Measurements from ENCODE around the gene LZTS2. TPM values are rescaled to one million over a fixed set of nuclear protein-coding genes. Genes with fewer than 3 reads are reported as not detected.

The LZTS2 gene
- total and polyA plus RNA-seq, 2 of the 4 experiments (the other 2 are of a cell fraction) = 19.2 to 101 TPM

DNA sequence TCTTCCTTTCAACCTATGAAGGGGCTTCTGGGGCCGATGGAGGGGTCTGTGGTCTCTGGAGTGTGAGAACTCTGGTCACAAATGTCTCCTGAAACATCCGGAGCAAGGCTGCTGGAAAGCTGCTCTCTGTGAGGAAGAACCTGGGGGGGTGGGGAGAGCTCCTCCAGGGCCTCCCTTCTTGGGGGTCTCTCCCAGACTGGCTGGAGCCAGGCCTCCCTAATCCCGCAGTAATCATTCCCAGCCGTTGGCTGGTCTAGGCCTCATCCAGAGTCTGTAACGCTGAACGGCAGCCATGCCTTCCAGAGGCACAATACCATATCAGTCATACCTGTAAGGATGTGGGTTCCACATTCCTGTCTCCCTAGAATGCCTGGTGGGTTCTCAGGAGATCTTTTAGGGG lies 4.4 kb upstream of the LZTS2 start:
- no peak overlapping the region for H3K4ac ChIP-seq (ENCODE audit: low read depth, low read length)
- no peaks in the 10 kb centered on the region for H3K9me3 ChIP-seq (ENCODE audit: control insufficient read depth, insufficient read depth, low read length)
- no peak overlapping the region; a peak in 1 of 4 replicates for H4K8ac ChIP-seq (ENCODE audit: low read depth in 2 of 2, low read length in 2 of 2)
- CTCF ChIA-PET = interaction anchor here (2.9 kb wide), 1 partner anchor 19 kb away, joined by 18 read pairs; no protein-coding TSS in a partner anchor
- no CpG with 5 or more reads among the region's 6 CpGs for WGBS, 2 experiments (ENCODE audit: extremely low coverage in 2 of 2, insufficient read length in 1 of 2)
- no TSS peak for BruUV-seq (replicated peaks)
- H3K27ac ChIP-seq (ENCODE audit: insufficient read depth, low read length) = no peak overlapping the region
- peaks cover 13 to 28% of the 10 kb centered on the region in 2 experiments for H3K79me1 ChIP-seq (ENCODE audit: low read depth in 1 of 2, low read length in 2 of 2)
- H3K36me3 ChIP-seq (ENCODE audit: control insufficient read depth, insufficient read depth, low read length) = peaks cover 16% of the 10 kb centered on the region
- DNase-seq (no peak), ATAC-seq (ENCODE audit: low read depth) (no peak)
- dilution Hi-C loops (cut with HindIII; ENCODE audit: low sequenced_read_pairs, unreplicated experiment) (no loop called here), intact Hi-C loops (cut with micrococcal nuclease) (no loop called here), in situ Hi-C loops (cut with MboI; ENCODE audit: low sequenced_read_pairs) (no loop called here)
- H3K18ac ChIP-seq (ENCODE audit: low read depth, low read length) = no peak overlapping the region
- H3K4me1 ChIP-seq (ENCODE audit: control insufficient read depth, insufficient read depth, low read length) = peaks cover 11% of the 10 kb centered on the region
- no peak overlapping the region for H3K14ac ChIP-seq (replicated peaks; ENCODE audit: low read depth, low read length)
- H3K9ac ChIP-seq (ENCODE audit: low read depth, low read length) = no peak overlapping the region
- H2BK15ac ChIP-seq (ENCODE audit: low read depth, low read length) = no peak overlapping the region
- H2BK120ac ChIP-seq (ENCODE audit: low read depth, low read length) = no peak overlapping the region
- H2BK20ac ChIP-seq (ENCODE audit: low read depth, low read length) = no peak overlapping the region
- 0 out of 2 replicates have a peak overlapping the region, but pooled peaks have one; percentile 14 for H2AK5ac ChIP-seq (ENCODE audit: low read depth, low read length)
- TF ChIP-seq RFX5 (IDR thresholded peaks at IDR 0.05; ENCODE audit: low read depth, low read length) = no peak
- no peak for TF ChIP-seq CEBPB (IDR thresholded peaks at IDR 0.05; ENCODE audit: low read depth, low read length)
- TF ChIP-seq FOS (IDR thresholded peaks at IDR 0.05; ENCODE audit: low read depth, low read length) = no peak
- TF ChIP-seq RCOR1 (IDR thresholded peaks at IDR 0.05; ENCODE audit: insufficient replicate concordance, low read length) = no peak
- TF ChIP-seq, protein P1, sequence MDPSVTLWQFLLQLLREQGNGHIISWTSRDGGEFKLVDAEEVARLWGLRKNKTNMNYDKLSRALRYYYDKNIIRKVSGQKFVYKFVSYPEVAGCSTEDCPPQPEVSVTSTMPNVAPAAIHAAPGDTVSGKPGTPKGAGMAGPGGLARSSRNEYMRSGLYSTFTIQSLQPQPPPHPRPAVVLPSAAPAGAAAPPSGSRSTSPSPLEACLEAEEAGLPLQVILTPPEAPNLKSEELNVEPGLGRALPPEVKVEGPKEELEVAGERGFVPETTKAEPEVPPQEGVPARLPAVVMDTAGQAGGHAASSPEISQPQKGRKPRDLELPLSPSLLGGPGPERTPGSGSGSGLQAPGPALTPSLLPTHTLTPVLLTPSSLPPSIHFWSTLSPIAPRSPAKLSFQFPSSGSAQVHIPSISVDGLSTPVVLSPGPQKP (IDR thresholded peaks at IDR 0.05; ENCODE audit: borderline replicate concordance, low read depth, low read length) = no peak
- TF ChIP-seq, protein P2, sequence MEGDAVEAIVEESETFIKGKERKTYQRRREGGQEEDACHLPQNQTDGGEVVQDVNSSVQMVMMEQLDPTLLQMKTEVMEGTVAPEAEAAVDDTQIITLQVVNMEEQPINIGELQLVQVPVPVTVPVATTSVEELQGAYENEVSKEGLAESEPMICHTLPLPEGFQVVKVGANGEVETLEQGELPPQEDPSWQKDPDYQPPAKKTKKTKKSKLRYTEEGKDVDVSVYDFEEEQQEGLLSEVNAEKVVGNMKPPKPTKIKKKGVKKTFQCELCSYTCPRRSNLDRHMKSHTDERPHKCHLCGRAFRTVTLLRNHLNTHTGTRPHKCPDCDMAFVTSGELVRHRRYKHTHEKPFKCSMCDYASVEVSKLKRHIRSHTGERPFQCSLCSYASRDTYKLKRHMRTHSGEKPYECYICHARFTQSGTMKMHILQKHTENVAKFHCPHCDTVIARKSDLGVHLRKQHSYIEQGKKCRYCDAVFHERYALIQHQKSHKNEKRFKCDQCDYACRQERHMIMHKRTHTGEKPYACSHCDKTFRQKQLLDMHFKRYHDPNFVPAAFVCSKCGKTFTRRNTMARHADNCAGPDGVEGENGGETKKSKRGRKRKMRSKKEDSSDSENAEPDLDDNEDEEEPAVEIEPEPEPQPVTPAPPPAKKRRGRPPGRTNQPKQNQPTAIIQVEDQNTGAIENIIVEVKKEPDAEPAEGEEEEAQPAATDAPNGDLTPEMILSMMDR (conservative IDR thresholded peaks at IDR 0.05; ENCODE audit: low read depth, low read length) = no peak
- TF ChIP-seq CHD1 (IDR thresholded peaks at IDR 0.05; ENCODE audit: low read depth, low read length) = no peak
- TF ChIP-seq MXI1 (IDR thresholded peaks at IDR 0.05; ENCODE audit: borderline replicate concordance, low read depth, low read length) = no peak
- TF ChIP-seq NFE2L2 (IDR thresholded peaks at IDR 0.05; ENCODE audit: low read depth, low read length) = no peak
- no peak for TF ChIP-seq MAFK (IDR thresholded peaks at IDR 0.05; ENCODE audit: low read depth, low read length)
- no peak overlapping the region for H2AK9ac ChIP-seq (replicated peaks; ENCODE audit: low read depth, low read length, poor library complexity)
- H3K4me2 ChIP-seq (ENCODE audit: low read depth, low read length) = no peak overlapping the region
- no peaks in the 10 kb centered on the region for H3K27me3 ChIP-seq (ENCODE audit: control insufficient read depth, insufficient read depth, low read length)
- no peak overlapping the region for H3K23ac ChIP-seq (ENCODE audit: low read depth, low read length)
- no peak overlapping the region for H2AFZ ChIP-seq (replicated peaks; ENCODE audit: low read length, poor library complexity)
- H3K9me1 ChIP-seq (ENCODE audit: insufficient read depth, low read length) = peaks cover 4% of the 10 kb centered on the region; the same call in 1 of the 2 replicates
- POLR2A ChIA-PET (ENCODE audit: unreplicated experiment) = no interaction called here
- H3K4me3 ChIP-seq (ENCODE audit: insufficient read depth, low read depth, low read length) = no peak overlapping the region
- no peak overlapping the region for H4K91ac ChIP-seq (ENCODE audit: insufficient read depth, low read depth, low read length)
- H4K20me1 ChIP-seq (ENCODE audit: insufficient read depth, low read length) = peaks cover 4% of the 10 kb centered on the region; the same call in 1 of the 2 replicates
- H4K5ac ChIP-seq (ENCODE audit: low read depth, low read length) = no peak overlapping the region
- no peak overlapping the region for H2BK5ac ChIP-seq (ENCODE audit: low read depth, low read length, poor library complexity, severe bottlenecking)
- H3K56ac ChIP-seq (ENCODE audit: extremely low read depth, insufficient read depth, low read length) = no peak overlapping the region

All from IMR-90 (cell line).